GM12878 (cell line): ENCODE results near the gene GPSM3. TPM values are rescaled to one million over a fixed set of nuclear protein-coding genes. Genes with fewer than 3 reads are reported as not detected.

Experiments
- BACH1 ChIP-seq: fragments of 450-650 bp; IDR thresholded peaks from 2 replicates; pipeline ENCODE4 v1.6.1; 2017; ENCODE audit warnings: mild to moderate bottlenecking, borderline replicate concordance
- CHD2 ChIP-seq: IDR thresholded peaks from 2 replicates; pipeline ENCODE4 v1.6.1; 2011; ENCODE audit warnings: low read depth, low read length, improper control_type of control experiment, borderline replicate concordance
- EGR1 ChIP-seq, 2 experiments: IDR thresholded peaks; 1 replicate in 1 of 2; 2 replicates in 1 of 2; pipeline ENCODE4 v1.6.1; 2011 to 2012; ENCODE audit warnings: low read depth in 2 of 2, low read length in 2 of 2, borderline replicate concordance in 1 of 2, mild to moderate bottlenecking in 1 of 2, moderate library complexity in 1 of 2
- FOS ChIP-seq: IDR thresholded peaks from 3 replicates; pipeline ENCODE4 v1.6.1; 2011; ENCODE audit warnings: borderline replicate concordance; ENCODE audit not compliant: insufficient read length; ENCODE audit errors: extremely low read depth
- HDAC6 ChIP-seq: fragments of 200-600 bp; sonication (generic); IDR thresholded peaks from one replicate; pipeline ENCODE4 v1.8.0; 2017; ENCODE audit warnings: antibody characterized with exemption; ENCODE audit not compliant: unreplicated experiment
- IRF4 ChIP-seq: IDR thresholded peaks from 2 replicates; pipeline ENCODE4 v1.6.1; 2011; ENCODE audit warnings: low read depth, low read length
- JUNB ChIP-seq: IDR thresholded peaks from 2 replicates; pipeline ENCODE4 v1.6.1; 2016; ENCODE audit warnings: antibody characterized with exemption, mild to moderate bottlenecking
- JUND ChIP-seq: IDR thresholded peaks from 2 replicates; pipeline ENCODE4 v1.6.1; 2012; ENCODE audit warnings: low read depth, mild to moderate bottlenecking, low read length, improper control_type of control experiment, moderate library complexity
- LARP7 ChIP-seq: fragments of 450-650 bp; IDR thresholded peaks from 2 replicates; pipeline ENCODE4 v1.6.1; 2017; ENCODE audit warnings: mild to moderate bottlenecking
- NFXL1 ChIP-seq: fragments of 450-650 bp; IDR thresholded peaks from 2 replicates; pipeline ENCODE4 v1.6.1; 2017; ENCODE audit warnings: antibody characterized with exemption, mild to moderate bottlenecking, borderline replicate concordance
- PAX5 ChIP-seq: IDR thresholded peaks from 2 replicates; pipeline ENCODE4 v1.6.1; 2011; ENCODE audit warnings: low read depth, low read length, borderline replicate concordance
- PAX8 ChIP-seq: fragments of 450-650 bp; IDR thresholded peaks from 2 replicates; pipeline ENCODE4 v1.6.1; 2017; ENCODE audit warnings: mild to moderate bottlenecking, moderate library complexity
- PML ChIP-seq: IDR thresholded peaks from 2 replicates; pipeline ENCODE4 v1.6.1; 2012; ENCODE audit warnings: low read length, inconsistent platforms
- RBBP5 ChIP-seq: fragments of 200-600 bp; sonication (generic); conservative IDR thresholded peaks from 2 replicates; pipeline ENCODE4 v1.6.1; 2016
- SMARCA5 ChIP-seq: fragments of 450-650 bp; IDR thresholded peaks from 2 replicates; pipeline ENCODE4 v1.6.1; 2017; ENCODE audit warnings: mild to moderate bottlenecking
- SPI1 ChIP-seq: IDR thresholded peaks from 2 replicates; pipeline ENCODE4 v1.6.1; 2011; ENCODE audit warnings: low read depth, mild to moderate bottlenecking, low read length, moderate library complexity, borderline replicate concordance; ENCODE audit not compliant: insufficient read depth
- STAT3 ChIP-seq: IDR thresholded peaks from 2 replicates; pipeline ENCODE4 v1.6.1; 2011; ENCODE audit warnings: low read depth, low read length, improper control_type of control experiment
- TAF1 ChIP-seq: IDR thresholded peaks from 2 replicates; pipeline ENCODE4 v1.6.1; 2011; ENCODE audit warnings: mild to moderate bottlenecking, low read depth, low read length, borderline replicate concordance
- ZBED1 ChIP-seq: IDR thresholded peaks from 2 replicates; pipeline ENCODE4 v1.6.1; 2016; ENCODE audit warnings: borderline replicate concordance
- polyA plus RNA-seq, 11 experiments: library from polyadenylated mRNA; depleted of rRNA in 4 of 11; unstranded in 6 of 11; stranded (reverse) in 5 of 11; fragments of >200 nt; fragmentation: Nextera tagmentation in 4 of 11; fragmentation: Illumina TruSeq in 1 of 11; extraction: Ambion mirVana in 4 of 11; extraction: Trizol in 1 of 11; gene quantifications; 1 replicate in 1 of 11; 2 replicates in 10 of 11; pipeline versions ENCODE4 v1.2.1 to v1.2.3, GENCODE V29; 2011 to 2016; ENCODE audit warnings: inconsistent platforms in 2 of 11, missing spikeins in 2 of 11, low read depth in 1 of 11
- total RNA-seq, 4 experiments: library from RNA; depleted of rRNA in 3 of 4; stranded (reverse); fragments of >200 nt in 3 of 4; fragmentation: Illumina TruSeq in 1 of 4; extraction: Trizol in 1 of 4; gene quantifications; 2 replicates each; pipeline versions ENCODE4 v1.2.1 to v1.2.3, GENCODE V29; 2013 to 2021
- TF ChIP-seq, protein P1 (sequence below): fragments of 450-650 bp; IDR thresholded peaks from 2 replicates; pipeline ENCODE4 v1.6.1; 2017; ENCODE audit warnings: mild to moderate bottlenecking, low read depth, inconsistent platforms; ENCODE audit not compliant: poor library complexity, severe bottlenecking
- TF ChIP-seq, protein P2 (sequence below): IDR thresholded peaks from 2 replicates; pipeline ENCODE4 v1.6.1; 2012; ENCODE audit warnings: low read depth, low read length, improper control_type of control experiment
- TF ChIP-seq, protein P3 (sequence below): IDR thresholded peaks from 2 replicates; pipeline ENCODE4 v1.6.1; 2011; ENCODE audit warnings: low read depth, low read length, improper control_type of control experiment, borderline replicate concordance
- TF ChIP-seq, protein P4 (sequence below): fragments of 450-650 bp; IDR thresholded peaks from 2 replicates; pipeline ENCODE4 v1.6.1; 2017; ENCODE audit warnings: low read depth, mild to moderate bottlenecking, moderate library complexity
- TF ChIP-seq, protein P5 (sequence below): IDR thresholded peaks from 2 replicates; pipeline ENCODE4 v1.6.1; 2012; ENCODE audit warnings: mild to moderate bottlenecking, low read depth, low read length

The GPSM3 gene
- total and polyA plus RNA-seq, 10 of the 15 experiments (the other 5 are each of a cell fraction or from before 2014, with no cell fraction given), result 22.0 to 137 (median 113) TPM

DNA sequence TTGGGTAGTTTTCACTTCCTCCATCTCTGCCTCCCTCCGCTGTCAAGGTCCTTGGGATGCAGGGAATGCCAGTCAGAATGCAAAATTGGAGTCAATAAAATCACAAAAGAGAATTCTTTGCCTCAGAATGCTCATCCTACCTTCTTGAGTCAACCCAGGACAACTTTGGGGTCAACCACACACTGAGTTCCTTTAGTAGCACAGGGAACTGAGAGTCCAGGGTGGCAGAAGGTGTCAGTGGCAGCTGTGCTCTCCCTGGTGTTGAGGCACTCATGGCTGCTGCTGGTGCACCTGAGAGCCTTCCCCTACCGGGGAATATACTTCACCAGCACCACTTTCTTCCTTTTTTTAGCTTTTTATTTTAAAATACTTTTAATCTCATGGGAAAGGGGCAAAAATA lies 32.3 kb upstream of the GPSM3 start (continued):
- TF ChIP-seq, protein P1, sequence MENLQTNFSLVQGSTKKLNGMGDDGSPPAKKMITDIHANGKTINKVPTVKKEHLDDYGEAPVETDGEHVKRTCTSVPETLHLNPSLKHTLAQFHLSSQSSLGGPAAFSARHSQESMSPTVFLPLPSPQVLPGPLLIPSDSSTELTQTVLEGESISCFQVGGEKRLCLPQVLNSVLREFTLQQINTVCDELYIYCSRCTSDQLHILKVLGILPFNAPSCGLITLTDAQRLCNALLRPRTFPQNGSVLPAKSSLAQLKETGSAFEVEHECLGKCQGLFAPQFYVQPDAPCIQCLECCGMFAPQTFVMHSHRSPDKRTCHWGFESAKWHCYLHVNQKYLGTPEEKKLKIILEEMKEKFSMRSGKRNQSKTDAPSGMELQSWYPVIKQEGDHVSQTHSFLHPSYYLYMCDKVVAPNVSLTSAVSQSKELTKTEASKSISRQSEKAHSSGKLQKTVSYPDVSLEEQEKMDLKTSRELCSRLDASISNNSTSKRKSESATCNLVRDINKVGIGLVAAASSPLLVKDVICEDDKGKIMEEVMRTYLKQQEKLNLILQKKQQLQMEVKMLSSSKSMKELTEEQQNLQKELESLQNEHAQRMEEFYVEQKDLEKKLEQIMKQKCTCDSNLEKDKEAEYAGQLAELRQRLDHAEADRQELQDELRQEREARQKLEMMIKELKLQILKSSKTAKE, result no peak
- TF ChIP-seq, protein P2, sequence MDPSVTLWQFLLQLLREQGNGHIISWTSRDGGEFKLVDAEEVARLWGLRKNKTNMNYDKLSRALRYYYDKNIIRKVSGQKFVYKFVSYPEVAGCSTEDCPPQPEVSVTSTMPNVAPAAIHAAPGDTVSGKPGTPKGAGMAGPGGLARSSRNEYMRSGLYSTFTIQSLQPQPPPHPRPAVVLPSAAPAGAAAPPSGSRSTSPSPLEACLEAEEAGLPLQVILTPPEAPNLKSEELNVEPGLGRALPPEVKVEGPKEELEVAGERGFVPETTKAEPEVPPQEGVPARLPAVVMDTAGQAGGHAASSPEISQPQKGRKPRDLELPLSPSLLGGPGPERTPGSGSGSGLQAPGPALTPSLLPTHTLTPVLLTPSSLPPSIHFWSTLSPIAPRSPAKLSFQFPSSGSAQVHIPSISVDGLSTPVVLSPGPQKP, result no peak
- TF ChIP-seq NFXL1 (no peak), HDAC6 (no peak), FOS (no peak), SMARCA5 (no peak), PAX8 (no peak), LARP7 (no peak), JUND (no peak), EGR1 (IDR thresholded peaks at IDR 0.05; ENCODE audit: borderline replicate concordance in 1 of 2, low read depth in 2 of 2, low read length in 2 of 2) (no peak), BACH1 (no peak), IRF4 (peak; percentile 84), TAF1 (no peak), ZBED1 (no peak), RBBP5 (no peak), PML (no peak), CHD2 (no peak), JUNB (peak; percentile 47), PAX5 (peak; percentile 66; the same call in 1 of the 2 replicates), STAT3 (no peak), SPI1 (peak; percentile 86)
- TF ChIP-seq, protein P3, sequence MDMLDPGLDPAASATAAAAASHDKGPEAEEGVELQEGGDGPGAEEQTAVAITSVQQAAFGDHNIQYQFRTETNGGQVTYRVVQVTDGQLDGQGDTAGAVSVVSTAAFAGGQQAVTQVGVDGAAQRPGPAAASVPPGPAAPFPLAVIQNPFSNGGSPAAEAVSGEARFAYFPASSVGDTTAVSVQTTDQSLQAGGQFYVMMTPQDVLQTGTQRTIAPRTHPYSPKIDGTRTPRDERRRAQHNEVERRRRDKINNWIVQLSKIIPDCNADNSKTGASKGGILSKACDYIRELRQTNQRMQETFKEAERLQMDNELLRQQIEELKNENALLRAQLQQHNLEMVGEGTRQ, result no peak
- TF ChIP-seq, protein P4, sequence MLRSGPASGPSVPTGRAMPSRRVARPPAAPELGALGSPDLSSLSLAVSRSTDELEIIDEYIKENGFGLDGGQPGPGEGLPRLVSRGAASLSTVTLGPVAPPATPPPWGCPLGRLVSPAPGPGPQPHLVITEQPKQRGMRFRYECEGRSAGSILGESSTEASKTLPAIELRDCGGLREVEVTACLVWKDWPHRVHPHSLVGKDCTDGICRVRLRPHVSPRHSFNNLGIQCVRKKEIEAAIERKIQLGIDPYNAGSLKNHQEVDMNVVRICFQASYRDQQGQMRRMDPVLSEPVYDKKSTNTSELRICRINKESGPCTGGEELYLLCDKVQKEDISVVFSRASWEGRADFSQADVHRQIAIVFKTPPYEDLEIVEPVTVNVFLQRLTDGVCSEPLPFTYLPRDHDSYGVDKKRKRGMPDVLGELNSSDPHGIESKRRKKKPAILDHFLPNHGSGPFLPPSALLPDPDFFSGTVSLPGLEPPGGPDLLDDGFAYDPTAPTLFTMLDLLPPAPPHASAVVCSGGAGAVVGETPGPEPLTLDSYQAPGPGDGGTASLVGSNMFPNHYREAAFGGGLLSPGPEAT, result 0 out of 2 replicates have a peak, but pooled peaks have one; percentile 36
- TF ChIP-seq, protein P5, sequence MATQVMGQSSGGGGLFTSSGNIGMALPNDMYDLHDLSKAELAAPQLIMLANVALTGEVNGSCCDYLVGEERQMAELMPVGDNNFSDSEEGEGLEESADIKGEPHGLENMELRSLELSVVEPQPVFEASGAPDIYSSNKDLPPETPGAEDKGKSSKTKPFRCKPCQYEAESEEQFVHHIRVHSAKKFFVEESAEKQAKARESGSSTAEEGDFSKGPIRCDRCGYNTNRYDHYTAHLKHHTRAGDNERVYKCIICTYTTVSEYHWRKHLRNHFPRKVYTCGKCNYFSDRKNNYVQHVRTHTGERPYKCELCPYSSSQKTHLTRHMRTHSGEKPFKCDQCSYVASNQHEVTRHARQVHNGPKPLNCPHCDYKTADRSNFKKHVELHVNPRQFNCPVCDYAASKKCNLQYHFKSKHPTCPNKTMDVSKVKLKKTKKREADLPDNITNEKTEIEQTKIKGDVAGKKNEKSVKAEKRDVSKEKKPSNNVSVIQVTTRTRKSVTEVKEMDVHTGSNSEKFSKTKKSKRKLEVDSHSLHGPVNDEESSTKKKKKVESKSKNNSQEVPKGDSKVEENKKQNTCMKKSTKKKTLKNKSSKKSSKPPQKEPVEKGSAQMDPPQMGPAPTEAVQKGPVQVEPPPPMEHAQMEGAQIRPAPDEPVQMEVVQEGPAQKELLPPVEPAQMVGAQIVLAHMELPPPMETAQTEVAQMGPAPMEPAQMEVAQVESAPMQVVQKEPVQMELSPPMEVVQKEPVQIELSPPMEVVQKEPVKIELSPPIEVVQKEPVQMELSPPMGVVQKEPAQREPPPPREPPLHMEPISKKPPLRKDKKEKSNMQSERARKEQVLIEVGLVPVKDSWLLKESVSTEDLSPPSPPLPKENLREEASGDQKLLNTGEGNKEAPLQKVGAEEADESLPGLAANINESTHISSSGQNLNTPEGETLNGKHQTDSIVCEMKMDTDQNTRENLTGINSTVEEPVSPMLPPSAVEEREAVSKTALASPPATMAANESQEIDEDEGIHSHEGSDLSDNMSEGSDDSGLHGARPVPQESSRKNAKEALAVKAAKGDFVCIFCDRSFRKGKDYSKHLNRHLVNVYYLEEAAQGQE, result no peak
